Skin epidermis (tissue), 12 donors: ENCODE results near the gene POLRMT.
"Not testable (repeated sequence)": the region's sequence is repeated elsewhere in the genome, so short reads cannot be mapped to it uniquely, and the experiment has no call there.

ENCODE experiments used
- H3K27ac ChIP-seq, 21 experiments: fragments of 200-600 bp; sonication (generic) in 11 of 21; one replicate each; pipeline ENCODE4 v1.5.0; 2020; ENCODE audit warnings: mild to moderate bottlenecking in 3 of 21, inconsistent platforms in 2 of 21, moderate library complexity in 2 of 21
- H3K4me3 ChIP-seq, 7 experiments: fragments of 200-600 bp; sonication (generic) in 2 of 7; one replicate each; pipeline ENCODE4 v1.5.0; 2020; ENCODE audit warnings: inconsistent platforms in 2 of 7, mild to moderate bottlenecking in 2 of 7, moderate library complexity in 1 of 7

Gene POLRMT

DNA sequence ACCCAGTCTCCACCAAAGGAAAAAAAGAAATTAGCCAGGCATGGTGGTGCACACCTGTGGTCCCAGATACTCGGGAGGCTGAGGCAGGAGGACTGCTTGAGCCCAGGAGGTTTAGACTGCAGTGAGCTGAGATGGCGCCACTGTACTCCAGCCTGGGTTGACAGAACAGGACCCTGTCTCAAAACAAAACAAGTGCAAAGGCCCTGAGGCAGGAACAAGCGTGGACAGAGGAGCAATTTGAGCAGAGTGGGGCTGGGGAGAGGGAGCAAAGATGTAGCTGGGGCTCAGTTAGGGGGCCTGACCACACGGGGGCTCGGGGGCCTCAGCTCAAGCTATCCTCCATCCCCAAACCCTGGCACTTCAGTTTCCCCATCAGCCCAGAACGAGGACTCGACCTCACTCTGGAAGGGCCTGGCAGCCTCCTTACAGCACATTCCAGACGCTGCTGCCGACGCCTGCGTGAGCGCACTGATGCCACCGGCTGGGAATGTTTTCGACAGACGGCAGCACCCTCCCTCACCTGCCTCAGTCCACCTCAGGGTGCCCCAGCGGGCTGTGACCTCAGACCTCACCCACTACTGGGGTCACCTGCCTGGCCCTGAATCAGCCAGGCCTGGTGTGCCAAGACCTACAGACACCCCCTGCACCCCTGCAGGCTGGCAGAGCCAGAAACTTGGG is 1.8 kb upstream of the POLRMT start:
- no peak overlapping the region for H3K4me3 ChIP-seq
- no peak overlapping the region for H3K27ac ChIP-seq

DNA sequence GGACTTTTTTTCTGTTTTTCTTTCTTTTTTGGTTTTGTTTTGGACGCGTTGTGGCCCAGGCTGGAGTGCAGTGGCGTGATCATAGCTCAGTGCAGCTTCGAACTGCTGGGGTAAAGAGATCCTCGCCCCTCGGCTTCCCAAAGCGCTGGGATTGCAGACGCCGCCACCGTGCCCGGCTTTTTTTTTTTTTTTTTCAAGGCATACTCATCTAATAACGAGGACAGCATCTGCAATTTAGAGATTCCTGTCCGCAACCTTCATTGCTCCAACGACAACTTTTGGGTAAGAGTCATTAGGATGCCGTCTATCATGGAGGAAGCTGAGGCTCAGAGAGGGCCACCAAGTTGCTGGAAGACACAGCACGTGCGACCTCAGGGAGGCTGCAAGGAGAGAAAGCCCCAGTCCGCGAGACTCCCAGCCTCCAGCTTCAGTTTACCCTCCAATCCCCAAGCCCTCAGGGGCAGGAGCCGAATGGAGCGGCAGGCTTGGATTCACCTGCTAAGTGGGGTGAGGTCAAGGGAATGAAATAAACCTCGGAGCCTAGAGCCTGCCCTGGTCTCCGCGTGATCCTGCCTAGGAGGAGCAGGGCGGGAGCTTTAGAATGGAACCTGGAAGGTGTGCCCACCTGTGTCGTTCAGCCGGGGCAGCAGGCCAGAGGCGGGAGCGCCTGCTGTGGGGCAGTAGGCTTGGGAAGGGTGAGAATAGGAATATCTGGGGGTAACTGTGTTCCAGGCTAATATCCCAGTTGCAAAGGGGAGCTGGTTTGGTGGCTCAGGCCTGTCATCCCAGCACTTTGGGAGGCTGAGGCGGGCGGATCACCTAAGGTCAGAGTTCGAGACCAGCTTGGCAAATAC is 676 bp upstream of the POLRMT start:
- Histone ChIP-seq H3K4me3 (peak overlapping the region; percentile 53 to 90 (median 77)), H3K27ac (peak overlapping the region in 18 of 21 experiments; percentile 16 to 85 (median 74))

DNA sequence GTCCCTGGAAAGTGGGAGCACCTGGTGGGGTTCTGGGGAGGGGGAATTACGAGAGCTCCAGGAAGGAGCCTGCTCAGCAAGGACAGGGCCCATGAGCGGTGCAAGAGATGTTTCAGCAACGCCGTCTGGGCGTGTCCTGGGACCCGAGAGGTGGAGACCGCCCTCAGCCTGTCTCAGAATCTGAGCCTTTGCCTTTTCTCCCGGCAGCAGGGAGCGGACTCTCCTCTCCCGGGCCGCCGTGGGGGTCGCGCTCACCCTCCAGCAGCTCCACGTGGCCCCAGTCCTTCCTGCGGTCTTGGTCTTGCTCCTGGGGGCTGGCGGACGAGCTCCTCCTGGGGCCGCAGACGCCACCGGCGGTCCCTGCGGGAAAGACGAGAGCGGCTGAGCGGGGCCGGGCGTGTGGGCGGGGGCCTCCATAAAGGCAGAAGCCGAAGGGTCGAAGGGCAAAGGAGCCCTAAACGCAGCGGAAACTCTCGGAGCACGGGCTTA is 714 bp downstream of the POLRMT start:
- peak overlapping the region; percentile 53 to 90 (median 77) for H3K4me3 ChIP-seq
- peak overlapping the region; percentile 57 to 88 (median 81) for H3K27ac ChIP-seq

DNA sequence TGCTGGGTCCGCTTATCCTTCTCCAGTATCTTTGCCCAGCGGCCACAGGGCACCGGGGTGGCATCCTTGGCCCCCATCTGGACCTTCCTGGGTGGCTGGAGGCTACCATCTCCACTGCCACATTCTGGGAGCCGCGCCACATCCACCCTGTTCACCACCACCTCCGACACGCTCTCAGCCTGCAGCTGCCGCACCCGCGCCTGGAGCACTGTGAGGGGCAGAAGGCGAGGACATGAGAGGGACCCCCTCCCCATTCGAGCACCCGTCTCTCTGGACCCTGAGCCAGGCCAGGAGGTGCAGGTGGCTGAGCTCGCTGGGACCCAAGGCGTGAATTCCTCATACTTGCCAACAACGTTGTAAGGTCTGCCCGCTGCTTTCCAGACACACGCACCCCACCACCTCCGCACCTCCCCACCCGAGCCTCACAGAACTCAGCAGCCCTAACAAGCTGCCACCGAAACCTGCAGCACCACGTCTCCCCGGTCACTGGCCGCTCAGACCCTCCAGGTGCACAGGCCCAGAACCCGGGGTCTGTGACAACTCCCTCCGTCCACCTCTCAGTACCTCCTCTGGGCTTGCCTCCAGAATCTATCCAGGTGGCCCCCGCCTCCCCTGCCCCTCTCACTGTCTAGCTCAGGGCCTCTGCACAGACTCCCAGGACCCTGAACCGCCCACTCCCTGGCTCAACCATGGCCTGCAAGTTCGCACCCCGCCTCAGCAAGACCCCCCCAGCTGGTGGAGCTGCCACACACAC is 3.2 kb downstream of the POLRMT start:
- Histone ChIP-seq H3K27ac (no peak overlapping the region), H3K4me3 (no peak overlapping the region)

DNA sequence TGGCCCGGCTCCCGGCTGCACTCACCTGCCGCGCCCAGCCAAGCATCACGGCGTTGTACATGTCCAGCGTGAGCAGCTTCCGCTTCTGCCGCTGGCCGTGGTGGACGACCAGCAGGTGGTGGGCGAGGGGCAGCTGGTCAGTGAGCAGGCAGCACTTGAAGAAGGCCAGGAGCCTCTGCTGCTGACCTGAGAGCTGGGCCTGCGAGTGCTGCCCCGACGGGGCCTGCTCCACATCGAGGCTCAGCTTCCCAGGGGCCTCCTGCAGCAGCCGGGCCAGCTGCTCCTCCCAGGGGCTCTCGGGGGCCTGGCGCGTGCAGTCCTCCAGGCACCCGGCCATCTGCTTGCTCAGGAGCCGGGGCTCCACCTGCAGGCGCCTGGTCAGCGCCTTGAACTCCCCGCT is 3.8 kb downstream of the POLRMT start:
- H3K27ac ChIP-seq, H3K4me3 ChIP-seq: not testable (repeated sequence)

DNA sequence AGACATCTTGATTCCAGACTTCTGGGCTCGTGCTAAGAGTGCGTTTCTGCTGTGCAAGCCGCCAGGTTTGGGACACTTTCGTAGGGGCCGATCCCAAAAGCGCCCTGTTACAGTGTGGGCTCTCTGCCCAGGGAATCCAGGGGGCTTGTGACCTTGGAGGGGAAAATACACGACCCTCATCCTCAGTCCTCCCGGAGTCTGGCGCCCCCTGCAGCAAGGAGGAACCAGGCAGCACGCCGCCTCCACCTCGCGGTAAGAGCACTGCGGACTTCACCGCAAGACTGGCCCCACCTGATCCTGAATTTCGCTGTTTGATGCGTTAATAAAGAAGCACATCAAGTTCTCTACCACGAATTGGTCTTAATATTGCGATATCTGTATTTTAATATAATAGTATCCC is 5.2 kb downstream of the POLRMT start:
- no peak overlapping the region for H3K27ac ChIP-seq
- H3K4me3 ChIP-seq, result no peak overlapping the region

DNA sequence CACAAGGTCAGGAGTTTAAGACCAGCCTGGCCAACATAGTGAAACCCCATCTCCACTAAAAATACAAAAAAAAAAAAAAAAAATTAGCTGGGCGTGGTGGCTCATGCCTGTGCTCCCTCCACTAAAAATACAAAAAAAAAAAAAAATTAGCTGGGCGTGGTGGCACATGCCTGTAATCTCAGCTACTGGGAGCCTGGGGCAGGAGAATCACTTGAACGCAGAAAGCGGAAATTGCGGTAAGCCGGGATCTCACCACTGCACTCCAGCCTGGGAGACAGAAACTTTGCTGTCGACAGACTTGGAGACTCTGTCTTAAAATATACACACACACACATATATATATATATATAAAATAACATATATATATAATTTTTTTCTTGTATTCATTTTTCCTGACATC is 6.8 kb downstream of the POLRMT start:
- H3K27ac ChIP-seq, H3K4me3 ChIP-seq: not testable (repeated sequence)

DNA sequence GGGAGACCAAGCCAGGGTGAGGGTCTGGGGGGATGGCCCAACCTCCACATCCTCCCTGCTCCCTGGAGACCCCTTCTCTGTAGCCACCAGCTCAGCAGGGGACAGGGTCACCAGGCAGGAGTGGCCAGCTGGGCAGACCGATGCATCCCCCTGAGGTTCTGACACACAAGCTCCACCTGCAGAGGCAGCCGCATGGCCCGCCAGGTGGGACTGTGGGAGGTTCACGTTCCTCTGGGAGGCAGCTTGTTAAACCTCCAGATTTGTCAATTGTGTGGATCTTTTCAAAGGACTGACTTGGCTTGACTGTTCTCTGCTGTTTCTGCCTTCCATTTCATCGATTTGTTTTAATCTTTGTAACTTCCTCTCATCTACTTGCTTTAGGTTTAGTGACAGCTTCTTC is 8.1 kb downstream of the POLRMT start:
- Histone ChIP-seq H3K27ac (no peak overlapping the region), H3K4me3 (no peak overlapping the region)

DNA sequence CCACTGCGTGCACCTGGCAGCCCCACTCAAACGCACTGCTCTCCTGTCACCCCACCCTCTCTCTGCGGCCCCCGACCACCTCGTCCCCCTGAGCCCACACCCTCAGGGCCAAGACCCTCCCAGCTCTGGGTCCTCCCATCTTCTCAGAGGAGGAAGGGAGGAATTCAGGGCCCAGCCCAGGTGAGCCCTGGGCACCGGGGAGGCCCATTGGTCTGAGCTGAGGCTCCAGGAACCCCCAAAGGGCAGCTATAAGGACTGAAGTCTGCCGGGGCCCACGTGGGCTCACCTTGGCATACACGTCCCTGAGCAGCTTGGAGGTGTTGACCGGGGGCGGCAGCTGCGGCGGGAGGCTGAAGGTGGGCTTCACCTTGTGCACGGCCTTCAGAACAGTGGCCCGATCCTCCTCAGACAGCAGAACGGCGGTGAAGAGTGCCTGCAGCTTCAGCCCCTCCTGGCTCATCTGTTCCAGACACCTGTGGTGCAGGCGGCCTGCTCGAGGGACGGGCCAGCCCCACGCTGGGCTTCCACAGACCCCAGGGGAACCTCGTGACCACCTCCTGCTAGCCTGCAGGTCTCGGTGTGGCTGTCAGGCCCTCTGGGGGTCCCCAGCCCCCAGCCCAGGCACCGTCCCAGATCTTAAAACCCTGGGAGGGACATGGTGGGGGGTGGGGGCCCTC is 8.8 kb downstream of the POLRMT start:
- H3K27ac ChIP-seq, result no peak overlapping the region
- H3K4me3 ChIP-seq, result no peak overlapping the region

DNA sequence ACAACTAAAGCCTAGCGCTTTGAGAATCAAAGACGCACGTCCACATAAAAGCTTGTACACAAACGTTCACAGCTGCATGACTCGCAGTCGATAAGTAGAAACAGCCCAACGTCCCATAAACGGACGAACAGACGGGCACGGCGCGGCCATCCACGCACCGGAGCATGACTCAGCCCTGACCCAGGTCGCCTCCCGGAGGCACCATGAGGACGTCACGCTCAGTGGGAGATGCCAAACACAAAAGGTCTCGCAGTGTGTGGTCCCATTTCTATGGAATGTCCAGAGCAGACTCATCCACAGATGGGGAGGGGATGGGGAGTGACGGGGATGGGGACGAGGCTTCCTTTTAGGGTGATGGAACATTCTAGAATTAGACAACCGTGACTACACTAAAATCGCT is 9.4 kb downstream of the POLRMT start:
- Histone ChIP-seq H3K4me3 (no peak overlapping the region), H3K27ac (no peak overlapping the region)

DNA sequence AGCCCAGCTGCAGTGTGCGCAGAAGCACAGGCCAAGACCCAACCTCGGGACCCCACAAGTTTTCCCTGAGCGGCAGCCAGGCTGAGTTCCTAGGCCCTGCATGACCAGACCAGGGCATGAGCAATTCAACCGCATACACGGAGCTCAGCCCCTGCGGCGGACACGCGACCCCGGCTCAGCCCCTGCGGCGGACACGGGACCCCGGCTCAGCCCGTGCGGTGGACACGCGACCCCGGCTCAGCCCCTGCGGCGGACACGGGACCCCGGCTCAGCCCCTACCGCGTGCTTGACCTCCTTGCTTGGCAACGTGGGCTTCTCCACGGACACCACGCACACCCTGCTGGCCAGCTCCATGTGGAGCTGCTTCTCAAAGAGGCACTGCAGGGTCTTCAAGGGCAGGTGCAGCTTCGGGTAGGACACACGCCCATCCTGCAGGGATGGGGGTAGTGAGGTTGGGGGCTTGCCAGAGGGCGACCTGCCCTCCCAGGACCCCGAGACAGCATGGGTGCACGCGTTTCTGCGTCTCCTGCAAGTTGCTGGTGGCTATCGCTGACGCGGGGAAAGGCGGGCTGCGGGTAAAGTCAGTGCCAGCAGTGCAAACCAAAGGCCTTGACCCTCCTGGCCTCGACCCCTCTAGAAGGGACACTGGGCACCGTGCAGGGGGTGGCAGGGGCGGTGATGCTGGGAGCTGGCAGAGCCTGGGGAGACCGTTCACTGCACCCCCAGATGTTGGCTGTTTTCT is 10.0 kb downstream of the POLRMT start:
- Histone ChIP-seq H3K27ac (no peak overlapping the region), H3K4me3 (no peak overlapping the region)

DNA sequence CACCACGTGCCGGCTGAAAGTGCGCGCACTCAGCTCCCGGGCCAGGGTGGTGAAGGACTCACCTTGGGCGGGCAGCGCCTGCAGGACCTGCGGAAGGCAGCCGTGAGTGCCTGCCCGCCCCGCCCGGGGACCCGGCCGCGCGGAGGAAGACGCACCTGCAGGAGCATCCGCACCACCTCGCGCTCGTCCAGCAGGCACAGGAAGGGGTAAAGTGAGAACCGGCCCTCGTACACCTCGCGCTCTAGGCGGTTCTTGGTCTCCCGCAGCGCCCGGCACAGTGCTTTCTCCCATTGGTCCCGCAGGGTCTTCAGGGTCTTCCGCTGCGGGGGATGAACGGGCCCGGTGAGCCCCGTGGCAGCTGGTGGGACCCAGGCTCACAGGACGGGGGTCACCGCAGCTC is 10.7 kb downstream of the POLRMT start:
- H3K4me3 ChIP-seq, result no peak overlapping the region
- H3K27ac ChIP-seq, result no peak overlapping the region

DNA sequence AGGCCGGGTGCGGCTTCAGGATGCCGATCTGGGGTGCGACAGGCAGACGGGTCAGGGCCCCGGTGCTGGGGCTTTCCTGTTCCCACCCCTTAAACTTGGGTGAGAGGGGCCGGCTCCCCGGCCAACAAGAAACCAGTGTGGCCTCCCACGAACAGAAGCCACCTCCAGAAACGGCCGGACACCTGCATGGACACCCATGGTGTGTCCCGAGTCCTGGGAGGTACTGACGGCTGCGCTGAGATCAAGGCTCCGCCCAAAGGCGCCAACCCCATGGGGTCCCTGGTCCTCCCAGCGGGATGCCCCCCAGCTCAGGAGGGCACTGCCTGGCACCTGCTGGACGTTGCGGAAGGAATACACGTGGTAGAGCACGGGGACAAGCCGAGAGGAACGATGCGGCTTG is 11.5 kb downstream of the POLRMT start:
- H3K4me3 ChIP-seq, result no peak overlapping the region
- no peak overlapping the region for H3K27ac ChIP-seq

DNA sequence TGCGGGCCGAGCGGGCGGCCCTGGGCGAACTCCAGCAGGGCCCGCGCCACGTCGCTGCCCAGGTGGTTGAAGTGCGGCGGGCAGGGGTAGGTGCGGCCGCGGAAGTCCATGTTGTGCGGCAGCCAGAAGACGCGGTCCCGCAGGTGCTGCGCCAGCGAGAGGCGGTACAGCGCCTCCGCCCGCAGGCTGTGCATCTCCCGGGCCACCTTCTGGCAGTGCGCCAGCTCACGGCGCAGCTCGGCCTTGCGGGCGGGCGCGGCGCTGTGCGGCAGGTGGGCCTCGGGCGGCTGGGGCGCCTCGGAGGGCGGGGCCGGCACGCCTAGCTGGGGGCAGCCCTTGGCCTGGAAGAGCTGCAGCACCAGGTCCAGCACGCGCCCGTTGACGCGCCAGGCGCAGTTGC is 12.1 kb downstream of the POLRMT start:
- not testable (repeated sequence) for H3K27ac ChIP-seq, H3K4me3 ChIP-seq

DNA sequence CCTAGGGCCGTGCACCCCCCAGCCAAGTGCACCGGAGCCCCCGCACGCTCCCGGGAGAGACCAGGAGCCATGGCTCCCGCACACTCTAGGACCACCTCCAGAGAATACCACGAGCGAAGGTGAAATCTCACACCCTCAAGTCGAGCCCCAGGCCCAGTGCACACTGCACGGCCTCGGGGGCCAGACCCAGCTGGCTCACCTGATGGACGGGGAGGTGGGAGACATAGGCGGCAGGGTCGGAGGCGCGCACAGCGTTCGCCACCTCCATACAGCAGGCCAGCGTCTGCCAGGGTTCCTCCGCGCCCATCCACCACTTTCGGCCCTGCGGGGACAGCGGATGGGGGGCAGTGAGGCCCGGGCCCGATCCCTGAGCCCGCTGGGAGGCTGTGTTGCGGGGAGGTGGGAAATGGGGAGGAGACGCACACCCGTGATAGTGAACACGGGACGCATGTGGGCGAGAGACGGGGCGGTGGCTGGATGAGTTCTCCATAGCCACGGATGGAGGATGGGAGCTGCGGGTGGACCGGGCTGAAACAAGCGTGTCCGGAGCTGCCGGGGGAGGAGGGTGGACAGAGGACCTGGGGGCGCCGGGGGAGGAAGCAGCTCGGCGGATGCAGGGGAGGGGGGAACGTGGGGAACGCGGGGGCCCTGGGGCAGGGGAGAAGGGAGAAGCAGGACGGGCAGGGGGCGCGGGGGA is 13.0 kb downstream of the POLRMT start:
- no peak overlapping the region for H3K27ac ChIP-seq
- H3K4me3 ChIP-seq, result no peak overlapping the region

DNA sequence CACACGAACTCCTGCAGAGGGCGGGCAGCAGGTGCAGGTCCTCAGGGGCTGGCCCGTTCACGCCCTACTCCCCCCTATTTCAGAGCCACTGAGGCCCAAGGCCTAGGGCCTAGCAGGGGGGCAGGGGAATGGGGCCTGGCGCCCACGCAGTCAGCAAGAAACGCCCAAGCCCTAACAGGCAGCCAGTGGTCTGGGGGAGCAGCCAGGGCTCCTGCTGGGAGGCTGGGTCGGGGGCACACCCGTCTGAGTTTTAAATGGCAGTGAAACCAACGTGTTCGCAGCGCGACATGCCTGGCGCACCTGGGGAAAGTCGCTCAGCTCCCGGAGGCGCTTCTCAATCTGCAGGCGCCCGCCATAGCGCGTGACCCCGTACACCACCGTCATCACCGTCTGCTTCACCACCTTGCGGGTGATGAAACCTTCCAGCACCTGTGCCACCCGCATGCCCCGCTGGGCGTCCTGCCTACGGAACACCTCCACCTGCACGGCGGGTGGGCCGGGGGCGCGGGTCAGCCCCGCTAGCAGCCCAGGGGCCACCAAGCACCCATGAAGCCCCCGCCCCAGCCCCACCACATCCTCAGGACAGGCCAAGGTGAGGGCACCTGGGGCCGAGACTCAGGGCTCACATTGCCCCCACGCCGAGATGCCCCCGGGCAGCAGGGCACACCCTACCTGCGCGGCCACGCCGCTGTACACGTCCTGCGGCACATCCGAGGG is 13.9 kb downstream of the POLRMT start:
- no peak overlapping the region for H3K27ac ChIP-seq
- no peak overlapping the region for H3K4me3 ChIP-seq

DNA sequence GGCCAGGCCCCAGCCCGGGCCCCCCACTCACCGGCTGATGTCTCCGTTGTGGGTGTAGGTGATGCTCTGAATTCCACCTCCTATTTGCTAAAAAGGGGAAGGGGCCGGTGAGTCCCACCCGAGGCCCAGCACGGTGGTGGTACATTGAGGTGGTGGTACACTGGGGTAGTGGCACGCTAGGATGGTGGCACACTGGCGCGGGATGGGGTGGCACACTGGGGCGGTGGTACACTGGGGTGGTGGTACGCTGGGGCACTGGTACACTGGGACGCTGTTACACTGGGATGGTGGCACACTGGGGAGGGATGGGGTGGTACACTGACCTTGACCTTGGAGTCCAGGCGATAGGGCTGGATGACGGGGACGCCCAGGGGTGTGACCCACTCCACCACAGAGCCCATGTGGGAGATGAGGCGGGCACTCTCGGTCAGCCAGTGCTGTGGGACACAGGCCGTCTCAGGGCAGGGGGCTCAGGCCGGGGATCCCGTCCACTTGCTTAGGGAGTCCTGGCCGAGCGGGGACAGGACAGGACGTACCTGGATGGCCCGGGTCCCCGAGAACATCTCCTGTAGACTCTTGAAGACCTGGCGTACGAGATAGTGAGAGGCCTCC is 14.6 kb downstream of the POLRMT start:
- no peak overlapping the region for H3K27ac ChIP-seq
- no peak overlapping the region for H3K4me3 ChIP-seq

DNA sequence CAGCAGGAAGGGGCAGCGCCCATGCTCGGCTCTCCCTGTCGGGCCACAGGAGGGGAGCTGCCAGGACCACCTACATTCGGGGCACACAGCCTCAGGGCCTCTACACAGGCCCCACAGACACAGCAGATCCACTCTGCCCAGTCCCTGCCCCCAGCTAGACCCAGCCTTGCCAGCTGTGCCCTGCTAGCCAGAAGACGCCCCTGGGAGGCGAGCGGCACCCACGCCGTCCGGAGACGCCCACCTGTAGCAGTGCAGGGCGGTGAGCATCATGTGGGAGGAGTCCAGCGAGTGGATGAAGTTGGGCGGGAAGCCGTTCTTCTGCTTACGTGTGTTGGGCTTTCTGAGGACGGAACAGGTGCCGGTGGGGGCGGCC is 15.1 kb downstream of the POLRMT start:
- no peak overlapping the region for H3K27ac ChIP-seq

More for the DNA sequence above, 15.1 kb downstream of the POLRMT start:
- H3K4me3 ChIP-seq, result no peak overlapping the region
